NCI-H748 (cell line): ENCODE data around the gene ZBTB47.
A peak's percentile ranks its signal among the peaks of the same experiment; 100 is the strongest.

Source experiments
- DNase-seq: peaks from one replicate; lab custom pipeline; 2025; ENCODE audit not compliant: unreplicated experiment; lab: John Stamatoyannopoulos, UW

Gene ZBTB47

DNA sequence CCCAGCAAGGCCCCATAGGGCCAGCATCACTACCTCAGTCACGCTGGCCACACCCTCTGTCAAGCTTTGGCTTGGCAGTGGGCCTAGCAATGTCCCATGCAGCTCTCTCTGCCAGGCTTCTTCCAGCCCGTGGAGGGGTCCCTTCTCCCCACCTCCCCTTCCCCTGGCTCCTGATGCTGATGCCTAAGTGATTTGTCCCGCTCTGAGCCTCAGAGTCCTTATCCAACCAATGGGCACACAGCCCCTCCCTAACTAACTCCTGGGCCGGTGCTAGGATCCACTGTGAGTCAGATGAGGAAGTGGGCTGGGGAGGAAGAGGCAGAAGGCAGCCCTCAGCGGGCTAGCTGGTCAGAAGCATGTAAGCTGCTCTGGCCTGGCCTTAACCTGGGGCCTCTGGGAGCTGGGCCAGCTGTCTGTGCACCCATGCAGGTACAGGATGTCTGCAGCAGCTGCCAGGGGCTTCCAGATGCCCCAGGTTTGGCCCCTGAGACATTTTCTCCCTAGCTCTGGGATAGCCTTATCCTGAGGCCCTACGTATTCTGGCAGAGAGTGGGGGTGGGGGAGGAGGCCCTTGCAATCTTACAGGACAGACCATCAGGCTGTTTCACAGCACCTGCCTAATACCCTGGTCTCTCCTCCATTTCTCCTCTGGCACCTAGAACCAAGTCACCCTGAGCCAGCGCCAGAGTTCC lies 740 bp upstream of the ZBTB47 start:
- DNase-seq: no peak

DNA sequence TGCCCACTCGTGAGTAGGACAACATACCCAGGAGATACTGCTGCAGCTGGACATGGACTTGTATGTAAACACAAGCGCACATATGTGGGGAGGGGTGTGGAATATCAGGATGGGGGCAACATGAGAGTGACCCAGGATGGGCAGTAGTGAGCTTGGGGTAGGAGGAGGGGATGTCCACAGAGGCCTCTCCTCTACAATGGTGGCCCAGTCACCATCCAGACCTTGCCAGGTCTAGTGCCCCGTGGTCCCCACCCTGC lies 266 bp upstream of the ZBTB47 start:
- no peak for DNase-seq

DNA sequence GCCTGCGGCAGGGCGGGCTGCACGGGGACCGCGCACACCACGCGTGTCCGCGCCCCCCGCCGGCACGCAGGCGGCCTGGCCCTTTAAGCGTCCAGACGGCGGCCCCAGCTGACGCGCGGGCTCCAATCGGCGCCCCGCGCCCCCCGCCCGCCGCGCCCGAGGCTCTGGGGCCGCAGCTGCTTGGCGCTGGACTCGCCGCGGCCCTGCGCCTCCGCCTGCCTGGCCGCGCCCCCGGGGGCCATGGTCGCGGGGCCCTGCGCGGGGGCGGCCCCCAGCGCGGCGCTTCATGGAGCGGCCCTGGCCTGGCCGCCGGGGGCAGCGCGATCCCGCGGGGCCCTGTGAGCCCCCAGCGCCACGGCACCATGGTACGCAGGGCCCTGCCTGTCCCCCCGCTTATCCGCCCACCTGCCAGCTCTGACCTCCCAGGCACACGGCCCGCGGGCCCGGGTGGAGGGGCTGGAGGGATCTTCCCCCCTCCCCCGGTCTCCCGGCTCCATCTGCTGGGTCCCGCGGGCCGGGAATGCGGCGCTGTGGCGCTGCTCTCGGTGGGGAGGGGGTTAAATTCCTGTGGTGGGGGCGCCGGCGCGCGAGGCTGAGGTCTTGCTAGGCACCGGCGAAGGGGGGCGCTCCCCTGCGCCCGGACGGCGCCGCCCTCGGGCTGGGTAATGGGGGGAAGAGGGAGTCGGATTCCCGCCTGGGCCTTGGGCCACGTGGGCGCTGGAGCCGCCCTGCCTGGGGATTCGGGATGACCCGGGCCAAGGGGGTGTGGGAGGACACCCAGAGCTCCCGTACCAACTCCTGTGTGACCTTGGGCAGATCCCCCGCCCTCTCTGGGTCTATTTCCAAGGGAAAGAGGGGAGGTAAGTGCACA lies 1.1 kb downstream of the ZBTB47 start:
- DNase-seq: peak; percentile 58

DNA sequence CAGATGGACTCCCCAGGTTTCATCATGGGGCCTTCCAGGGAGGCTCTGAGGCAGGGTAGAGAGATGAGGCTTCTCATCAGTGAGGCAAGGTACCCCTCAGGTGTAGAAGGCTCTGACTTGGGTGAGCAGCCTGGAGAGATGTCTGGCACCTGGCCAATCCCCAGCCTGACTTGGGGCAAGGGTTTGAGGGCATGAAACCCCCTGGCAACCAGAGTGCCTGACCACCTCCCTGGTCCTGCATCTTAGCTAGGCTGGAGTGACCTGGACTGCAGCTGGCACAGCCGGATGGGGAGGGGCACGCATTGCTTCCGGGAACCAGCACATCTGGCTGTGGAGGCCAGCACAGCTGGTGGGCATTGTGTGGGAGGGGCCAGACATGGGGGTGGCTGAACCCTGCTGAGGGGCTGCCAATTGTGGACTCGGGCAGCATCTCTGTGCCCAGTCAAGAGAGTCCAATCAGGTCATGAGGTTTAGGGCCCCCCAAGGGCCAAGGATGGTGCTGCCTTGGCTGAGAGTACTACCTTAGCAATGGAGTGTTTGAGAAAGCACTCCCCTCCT lies 1.9 kb downstream of the ZBTB47 start:
- DNase-seq: peak; percentile 10

DNA sequence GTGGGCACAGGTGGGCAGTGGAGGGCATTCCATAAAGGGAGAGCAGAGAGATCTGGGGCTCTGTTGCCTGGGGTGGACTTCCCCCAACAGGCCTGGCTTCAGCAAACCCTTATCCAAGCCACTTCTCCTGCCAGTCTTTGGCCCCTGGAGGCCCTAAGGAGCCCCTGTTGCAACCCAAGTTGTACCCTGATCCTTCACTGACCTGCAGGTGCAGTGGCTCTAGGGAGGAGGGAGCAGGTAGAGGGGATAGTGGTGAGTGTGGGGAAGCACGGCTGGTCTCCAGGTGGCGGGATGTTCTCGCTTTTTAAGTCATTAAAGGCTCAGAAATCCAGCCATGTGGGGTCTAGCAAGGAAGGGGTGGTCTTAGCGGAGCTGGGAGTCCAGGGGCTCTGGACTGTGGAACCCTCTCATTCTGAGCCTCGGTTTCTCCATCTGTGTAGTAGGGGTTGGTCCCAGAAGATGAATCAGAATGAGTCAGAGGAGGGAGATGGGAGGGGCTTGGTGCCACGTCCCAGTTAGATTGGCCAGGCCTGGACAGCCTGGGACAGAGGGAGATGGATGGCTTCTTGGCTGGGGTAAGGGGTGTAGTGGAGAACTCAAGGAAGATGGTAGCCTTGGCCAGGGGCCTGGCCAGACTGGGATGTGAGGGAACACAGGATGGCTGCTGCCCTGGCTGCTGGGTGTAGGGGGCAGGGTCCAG lies 2.6 kb downstream of the ZBTB47 start:
- no peak for DNase-seq

DNA sequence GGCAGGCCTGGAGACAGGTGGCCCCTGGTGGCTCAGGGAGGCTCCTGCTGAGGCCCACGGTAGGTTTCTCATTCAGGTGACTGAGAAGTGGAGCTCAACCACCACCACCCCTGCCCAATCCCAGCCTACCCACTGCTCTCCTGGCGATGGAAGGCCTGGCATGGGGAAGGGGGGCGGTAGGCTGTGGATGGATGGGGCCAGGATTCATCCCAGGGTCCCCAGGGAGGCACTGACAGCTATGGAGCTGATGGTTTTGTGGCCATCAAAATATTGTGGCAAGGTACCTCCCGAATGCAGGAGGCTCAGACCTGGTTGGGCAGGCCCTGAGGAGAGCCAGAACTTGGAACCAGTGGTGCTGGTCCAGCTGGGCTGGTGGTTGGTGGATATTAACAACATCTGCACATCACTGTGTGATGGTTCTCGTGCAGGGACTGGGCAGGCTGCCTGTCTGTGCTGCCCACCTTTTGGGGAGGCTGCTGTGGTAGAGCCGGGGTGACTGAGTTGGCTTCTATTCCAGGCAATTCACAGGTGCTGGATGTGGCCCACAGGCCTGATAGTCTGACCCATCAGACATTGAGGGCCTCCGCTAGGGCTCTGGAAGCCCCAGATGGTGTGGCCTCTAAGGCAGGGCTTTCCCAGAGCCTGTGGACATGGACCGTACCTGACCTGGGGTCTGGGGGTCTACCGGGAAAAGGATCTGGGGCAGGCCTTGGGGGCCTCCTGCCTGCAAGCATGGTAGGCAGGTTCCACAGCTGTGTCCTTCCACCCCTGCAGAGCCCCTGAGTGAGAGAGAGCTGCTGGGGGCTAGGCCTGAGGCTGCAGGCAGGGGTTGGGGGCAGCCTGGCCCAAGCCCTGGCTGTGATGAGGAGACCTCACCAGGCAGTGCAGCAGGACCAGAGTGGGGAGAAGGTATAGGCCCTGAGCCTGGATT lies 3.4 kb downstream of the ZBTB47 start:
- DNase-seq: no peak

DNA sequence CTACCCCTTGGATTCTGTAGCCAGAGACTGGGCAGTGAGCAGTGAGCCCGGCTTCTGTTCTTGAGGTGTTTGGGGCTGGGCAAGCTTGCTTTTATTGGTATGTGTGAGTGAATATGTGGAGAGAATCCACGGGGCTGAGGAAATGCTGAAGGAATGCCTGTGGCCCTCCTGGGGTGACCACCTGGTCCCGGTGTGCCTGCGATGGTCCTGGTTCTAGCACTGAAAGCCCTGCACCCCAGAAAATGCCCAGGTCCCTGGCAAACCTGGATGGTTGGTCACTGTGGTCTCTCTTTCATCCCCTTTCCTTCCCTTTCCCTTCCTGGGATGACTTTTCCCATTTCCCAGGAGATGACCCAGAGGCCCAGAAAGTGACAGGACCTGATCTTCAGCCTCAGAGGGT lies 4.2 kb downstream of the ZBTB47 start:
- no peak for DNase-seq

DNA sequence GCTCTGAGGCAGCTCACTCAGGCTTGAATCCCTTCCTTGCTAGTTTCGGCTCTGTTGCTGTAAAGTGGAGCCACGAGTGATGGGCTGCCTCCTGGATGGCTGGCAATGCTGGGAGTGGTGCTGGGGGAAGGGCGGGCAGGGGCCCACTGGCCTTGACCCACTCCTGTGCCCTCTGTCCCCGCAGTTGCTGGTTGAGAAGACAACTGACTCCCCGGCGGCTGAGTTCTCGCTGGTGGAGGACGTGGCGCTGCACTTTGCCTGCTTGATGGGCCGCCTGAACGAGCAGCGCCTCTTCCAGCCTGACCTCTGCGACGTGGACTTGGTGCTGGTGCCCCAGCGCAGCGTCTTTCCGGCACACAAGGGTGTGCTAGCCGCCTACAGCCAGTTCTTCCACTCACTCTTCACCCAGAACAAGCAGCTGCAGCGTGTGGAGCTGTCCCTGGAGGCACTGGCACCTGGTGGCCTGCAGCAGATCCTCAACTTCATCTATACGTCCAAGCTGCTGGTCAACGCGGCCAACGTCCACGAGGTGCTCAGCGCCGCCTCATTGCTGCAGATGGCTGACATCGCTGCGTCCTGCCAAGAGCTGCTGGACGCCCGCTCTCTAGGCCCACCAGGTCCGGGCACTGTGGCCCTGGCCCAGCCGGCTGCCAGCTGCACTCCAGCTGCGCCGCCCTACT lies 4.7 kb downstream of the ZBTB47 start:
- DNase-seq: no peak

DNA sequence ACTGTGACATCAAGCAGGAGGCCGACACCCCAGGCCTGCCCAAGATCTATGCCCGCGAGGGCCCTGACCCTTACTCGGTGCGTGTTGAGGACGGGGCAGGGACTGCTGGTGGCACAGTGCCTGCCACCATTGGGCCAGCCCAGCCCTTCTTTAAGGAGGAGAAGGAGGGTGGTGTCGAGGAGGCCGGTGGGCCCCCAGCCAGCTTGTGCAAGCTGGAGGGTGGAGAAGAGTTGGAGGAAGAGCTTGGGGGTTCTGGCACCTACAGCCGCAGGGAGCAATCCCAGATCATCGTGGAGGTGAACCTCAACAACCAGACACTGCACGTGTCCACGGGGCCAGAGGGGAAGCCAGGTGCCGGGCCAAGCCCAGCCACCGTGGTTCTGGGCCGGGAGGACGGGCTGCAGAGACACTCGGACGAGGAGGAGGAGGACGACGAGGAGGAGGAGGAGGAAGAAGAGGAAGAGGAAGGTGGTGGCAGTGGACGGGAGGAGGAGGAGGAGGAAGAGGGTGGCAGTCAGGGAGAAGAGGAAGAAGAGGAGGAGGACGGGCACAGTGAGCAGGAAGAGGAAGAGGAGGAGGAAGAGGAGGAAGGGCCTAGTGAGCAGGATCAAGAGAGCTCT lies 5.4 kb downstream of the ZBTB47 start:
- no peak for DNase-seq

DNA sequence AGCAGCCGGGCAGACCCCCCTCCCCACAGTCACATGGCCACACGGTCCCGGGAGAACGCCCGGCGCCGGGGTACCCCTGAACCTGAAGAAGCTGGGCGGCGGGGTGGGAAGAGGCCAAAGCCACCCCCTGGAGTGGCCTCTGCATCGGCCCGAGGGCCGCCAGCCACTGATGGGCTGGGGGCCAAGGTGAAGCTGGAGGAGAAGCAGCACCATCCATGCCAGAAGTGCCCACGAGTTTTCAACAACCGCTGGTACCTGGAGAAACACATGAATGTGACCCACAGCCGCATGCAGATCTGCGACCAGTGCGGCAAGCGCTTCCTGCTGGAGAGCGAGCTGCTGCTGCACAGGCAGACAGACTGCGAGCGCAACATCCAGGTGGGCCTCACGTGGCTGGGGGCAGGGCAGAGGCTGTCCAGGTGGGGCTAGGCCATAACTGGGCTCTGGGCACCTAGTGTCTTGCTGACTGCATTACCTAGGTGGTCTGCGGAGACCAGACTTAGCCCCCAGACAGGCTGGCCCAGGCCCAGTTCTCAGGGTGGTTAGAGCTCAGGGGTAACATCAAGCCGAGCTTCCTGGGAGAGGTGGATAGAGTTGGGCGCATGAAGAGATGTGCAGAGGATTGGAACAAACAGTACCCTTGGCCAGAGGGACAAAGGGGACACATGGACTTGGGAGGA lies 6.1 kb downstream of the ZBTB47 start:
- DNase-seq: no peak

DNA sequence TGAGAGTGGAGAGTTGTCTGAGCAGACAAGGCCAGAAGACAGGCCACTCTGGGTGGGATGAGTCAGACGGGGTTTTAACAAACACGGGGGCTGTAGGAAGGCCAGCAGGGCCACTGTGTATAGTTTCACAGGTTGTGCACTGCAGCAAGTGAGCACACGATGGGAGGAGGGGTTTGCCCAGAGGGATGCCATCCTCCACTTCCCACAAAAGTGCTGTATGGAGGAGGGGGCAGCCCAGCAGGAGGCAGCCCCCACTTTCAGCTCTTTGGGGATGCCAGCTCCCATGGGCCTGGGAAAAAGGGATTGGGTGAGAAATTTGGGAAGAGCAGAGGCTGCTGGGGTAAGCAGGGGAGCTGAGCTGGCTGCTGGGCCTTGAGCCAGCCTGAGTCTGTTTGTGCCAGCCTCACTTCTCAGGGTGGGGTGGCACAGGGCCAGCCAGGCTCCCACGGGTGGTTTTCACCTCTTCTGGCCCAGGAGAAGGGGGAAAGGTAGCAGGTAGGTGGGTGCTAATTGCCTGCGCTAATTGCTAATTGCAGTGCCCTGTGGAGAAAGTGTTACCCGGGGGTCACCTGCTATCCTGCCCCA lies 6.7 kb downstream of the ZBTB47 start:
- DNase-seq: no peak

DNA sequence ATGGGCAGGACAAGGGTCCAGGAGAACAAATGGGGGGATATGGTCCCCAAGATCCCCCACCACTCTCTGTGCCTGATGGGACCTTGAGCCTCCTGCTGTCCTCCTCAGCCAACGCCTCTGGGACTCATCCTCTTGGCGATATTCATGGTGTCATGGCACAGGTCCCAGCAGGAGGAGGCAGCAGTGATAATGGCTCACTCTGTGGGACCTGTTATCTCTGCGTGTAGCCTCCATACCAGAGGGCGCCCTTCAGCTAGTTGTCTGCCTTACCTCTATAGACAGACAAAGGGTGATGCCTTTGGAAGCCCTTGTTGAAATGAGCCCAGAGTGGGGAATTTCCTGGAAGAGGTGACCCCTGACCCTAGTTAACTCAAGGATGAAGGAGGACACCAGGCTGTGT lies 7.4 kb downstream of the ZBTB47 start:
- DNase-seq: peak; percentile 3

DNA sequence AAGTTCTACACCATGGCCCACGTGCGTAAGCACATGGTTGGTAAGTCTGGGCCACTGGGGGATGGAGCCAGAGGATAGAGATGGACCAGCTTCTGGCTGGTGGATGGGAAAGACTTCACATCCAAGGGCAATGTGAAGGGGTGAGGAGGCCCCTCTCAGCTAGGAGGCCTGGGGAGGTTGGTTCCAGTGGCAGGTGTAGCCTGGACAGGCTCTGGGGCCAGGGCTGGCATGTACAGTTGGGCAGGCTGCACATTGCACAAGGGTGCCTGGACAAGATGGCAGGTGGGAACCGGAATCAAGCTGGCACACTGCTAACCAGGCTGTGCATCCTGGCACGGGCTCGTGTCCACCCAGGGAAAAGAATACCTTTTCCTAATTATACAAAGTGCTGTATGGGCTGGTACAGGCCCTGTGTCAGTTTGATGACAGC lies 8.1 kb downstream of the ZBTB47 start:
- no peak for DNase-seq

DNA sequence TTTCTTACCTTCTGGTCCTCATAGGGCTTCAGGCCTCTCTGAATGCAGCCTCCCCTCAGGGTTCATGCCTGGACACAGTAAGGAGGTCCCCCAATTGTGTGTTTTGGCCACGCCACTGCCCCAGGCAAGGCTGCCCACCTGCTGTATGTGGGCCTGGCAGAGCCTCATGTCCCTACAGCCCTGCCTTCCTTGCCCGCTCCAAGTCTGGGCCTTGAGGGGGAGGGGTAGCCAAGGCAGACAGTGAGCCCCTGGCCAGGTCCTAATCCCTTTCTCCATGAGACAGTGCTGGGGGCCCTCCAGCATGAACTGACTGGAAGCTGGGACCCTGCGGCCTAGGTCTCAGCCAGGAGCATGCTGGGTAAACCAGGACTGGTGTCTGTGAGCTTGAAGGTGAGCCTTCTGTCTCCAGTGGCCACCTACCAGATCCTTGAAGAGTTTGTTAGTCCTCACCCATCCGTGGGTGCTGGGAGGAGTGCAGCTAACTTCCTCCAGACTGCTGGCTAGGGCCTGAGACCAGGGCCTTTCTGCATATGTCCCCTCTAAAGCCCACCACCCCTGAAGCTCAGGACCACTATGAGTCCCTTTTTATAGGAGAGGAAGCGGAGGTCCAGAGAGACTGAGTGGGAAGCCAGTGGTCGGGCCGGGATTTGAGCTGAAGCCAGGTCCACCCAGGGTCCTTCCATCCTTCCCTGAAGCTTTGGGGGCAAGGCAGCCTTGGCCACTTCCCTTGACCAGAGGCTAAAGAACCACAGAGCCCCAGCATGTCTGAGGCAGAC lies 8.7 kb downstream of the ZBTB47 start:
- no peak for DNase-seq

DNA sequence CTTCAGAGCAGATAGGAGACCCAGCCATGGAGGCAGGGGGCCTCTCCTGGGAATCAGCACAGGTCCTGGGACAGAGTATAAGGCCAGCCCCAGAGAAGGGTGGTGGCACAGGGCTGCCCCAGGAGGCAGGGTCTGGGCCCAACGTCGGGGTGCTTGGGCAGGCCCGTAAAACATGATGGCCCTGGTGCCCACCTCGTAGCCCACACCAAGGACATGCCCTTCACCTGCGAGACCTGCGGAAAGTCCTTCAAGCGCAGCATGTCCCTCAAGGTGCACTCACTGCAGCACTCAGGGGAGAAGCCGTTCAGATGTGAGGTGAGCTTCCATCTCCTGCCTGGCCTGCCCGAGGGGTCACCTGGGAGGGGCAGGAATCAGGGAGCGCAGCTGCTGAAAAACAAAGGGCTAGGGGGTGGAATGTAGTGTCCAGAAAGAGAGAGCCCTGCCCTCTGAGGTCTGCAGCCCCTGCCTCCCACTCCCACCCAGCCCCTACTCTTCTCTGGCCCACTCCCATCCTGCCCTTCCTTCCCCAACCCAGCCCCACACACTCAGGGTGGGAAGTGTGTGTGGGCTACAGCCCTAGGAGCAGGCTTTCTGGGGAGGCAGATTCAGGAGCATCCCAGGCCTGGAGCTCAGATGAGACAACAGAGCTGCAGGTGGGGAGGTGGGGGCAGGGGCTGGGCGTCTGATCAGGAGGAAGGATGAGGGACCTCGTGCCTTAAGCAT lies 9.5 kb downstream of the ZBTB47 start:
- DNase-seq: no peak

DNA sequence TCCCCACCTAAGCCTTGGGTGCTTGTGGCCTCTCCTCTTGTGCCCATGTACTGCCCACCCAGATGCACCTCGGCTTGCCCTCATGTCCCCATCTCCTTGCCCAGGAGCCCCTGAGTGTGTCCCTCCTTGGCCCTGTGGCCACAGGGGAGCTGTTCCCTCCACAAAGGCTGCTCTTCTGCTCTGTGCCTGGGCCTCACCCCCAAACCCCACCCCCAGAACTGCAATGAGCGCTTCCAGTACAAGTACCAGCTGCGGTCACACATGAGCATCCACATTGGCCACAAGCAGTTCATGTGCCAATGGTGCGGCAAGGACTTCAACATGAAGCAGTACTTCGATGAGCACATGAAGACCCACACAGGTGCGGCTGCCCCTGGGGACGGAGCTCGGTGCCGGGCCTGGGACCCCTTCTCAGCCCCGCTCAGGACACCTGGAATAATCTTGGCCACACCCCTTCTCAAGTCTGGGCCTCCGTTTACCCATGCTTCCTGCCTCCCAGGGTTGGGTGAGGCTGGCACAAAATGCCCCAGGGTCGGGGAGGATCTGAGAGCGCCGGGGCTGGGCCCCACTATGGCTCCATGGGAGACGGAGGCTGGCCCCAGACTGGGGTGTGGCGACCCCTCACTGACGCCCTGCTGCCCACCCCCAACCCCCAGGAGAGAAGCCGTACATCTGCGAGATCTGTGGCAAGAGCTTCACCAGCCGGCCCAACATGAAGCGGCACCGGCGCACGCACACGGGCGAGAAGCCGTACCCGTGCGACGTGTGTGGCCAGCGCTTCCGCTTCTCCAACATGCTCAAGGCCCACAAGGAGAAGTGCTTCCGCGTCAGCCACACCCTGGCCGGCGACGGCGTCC lies 10.3 kb downstream of the ZBTB47 start:
- DNase-seq: no peak

DNA sequence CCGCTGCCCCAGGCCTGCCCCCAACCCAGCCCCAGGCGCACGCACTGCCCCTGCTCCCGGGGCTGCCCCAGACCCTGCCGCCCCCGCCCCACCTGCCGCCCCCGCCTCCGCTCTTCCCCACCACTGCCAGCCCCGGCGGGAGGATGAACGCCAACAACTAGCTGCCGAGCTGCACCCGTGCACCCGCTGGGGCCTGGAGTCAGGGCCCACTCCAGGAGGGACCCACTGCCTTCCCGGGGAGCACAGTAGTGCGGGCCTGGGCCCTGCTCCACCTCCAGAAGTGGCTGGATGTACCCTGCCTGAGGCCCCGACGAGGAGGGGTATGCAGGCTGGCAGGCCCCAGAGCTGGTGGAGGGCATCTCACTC lies 10.9 kb downstream of the ZBTB47 start:
- no peak for DNase-seq
